Measurements from ENCODE around the gene LAGE3.

LAGE3 gene

GRCh38 chrX:154473683-154474082 is 5.4 kb downstream of the LAGE3 start:
- DNase-seq = no peak

- no peak for DNase-seq
Observed at GRCh38 chrX:154472685-154473632, 6.1 kb downstream of the LAGE3 start.

GRCh38 chrX:154471839-154472684 is 7.0 kb downstream of the LAGE3 start:
- DNase-seq = no peak

GRCh38 chrX:154470914-154471568 is 8.0 kb downstream of the LAGE3 start:
- DNase-seq = no peak

- DNase-seq = no peak
Observed at GRCh38 chrX:154470434-154470833, 8.6 kb downstream of the LAGE3 start.

- DNase-seq = no peak
Observed at GRCh38 chrX:154469880-154470279, 9.2 kb downstream of the LAGE3 start.

GRCh38 chrX:154469114-154469513 is 10.0 kb downstream of the LAGE3 start:
- DNase-seq = no peak

- DNase-seq = no peak
Observed at GRCh38 chrX:154468217-154468616, 10.9 kb downstream of the LAGE3 start.

GRCh38 chrX:154467556-154467955 is 11.5 kb downstream of the LAGE3 start:
- DNase-seq = no peak

GRCh38 chrX:154466907-154467306 is 12.2 kb downstream of the LAGE3 start:
- no peak for DNase-seq

GRCh38 chrX:154466036-154466435 is 13.0 kb downstream of the LAGE3 start:
- no peak for DNase-seq

GRCh38 chrX:154465601-154466000 is 13.5 kb downstream of the LAGE3 start:
- DNase-seq = no peak

- no peak for DNase-seq
Observed at GRCh38 chrX:154464806-154465365, 14.2 kb downstream of the LAGE3 start.

GRCh38 chrX:154463611-154464220 is 15.4 kb downstream of the LAGE3 start:
- no peak for DNase-seq

GRCh38 chrX:154462396-154462795 is 16.7 kb downstream of the LAGE3 start:
- no peak for DNase-seq

- DNase-seq = no peak
Observed at GRCh38 chrX:154460326-154460725, 18.8 kb downstream of the LAGE3 start.

- DNase-seq = no peak
Observed at GRCh38 chrX:154459832-154460231, 19.2 kb downstream of the LAGE3 start.

GRCh38 chrX:154458954-154459778 is 19.9 kb downstream of the LAGE3 start:
- DNase-seq = no peak

- peak; percentile 12 to 64 (median 48) for DNase-seq
Observed at GRCh38 chrX:154458116-154458953, 20.7 kb downstream of the LAGE3 start, which contains the start of gene PLXNA3. PLXNA3 (plus strand) TSS chrX:154458281; CDS start chrX:154460184, 1,903 bp downstream.

GRCh38 chrX:154457491-154458115 is 21.5 kb downstream of the LAGE3 start:
- peak in 2 of 4 experiments; percentile 49 to 64 for DNase-seq

All from activated CD4-positive, CD25-positive, alpha-beta regulatory T cell (primary cell).